Measurements from ENCODE around the gene BAIAP3.

- TF ChIP-seq EZH2 (IDR thresholded peaks at IDR 0.05) (no peak), POLR2AphosphoS5 (IDR thresholded peaks at IDR 0.05; ENCODE audit: borderline replicate concordance, low read depth, low read length) (no peak), FOXP2 (optimal IDR thresholded peaks at IDR 0.05; ENCODE audit: control extremely low read depth, extremely low read length, insufficient read depth) (no peak)
Measured at GRCh38 chr16:1299012-1299867, 34.2 kb upstream of the BAIAP3 start.

Data from SK-N-MC (cell line).